GM21528 (cell line): ENCODE measurements around the gene TUBGCP2.
A peak's percentile ranks its signal among the peaks of the same experiment; 100 is the strongest.
"Not testable (repeated sequence)": the region's sequence is repeated elsewhere in the genome, so short reads cannot be mapped to it uniquely, and the experiment has no call there.

Experiments
- ATAC-seq: cut with Tn5 transposase; IDR thresholded peaks from one replicate; pipeline ENCODE4 v1.9.1; 2021; ENCODE audit warnings: mild to moderate bottlenecking, moderate library complexity; ENCODE audit not compliant: unreplicated experiment, low FRiP score

Gene TUBGCP2

DNA sequence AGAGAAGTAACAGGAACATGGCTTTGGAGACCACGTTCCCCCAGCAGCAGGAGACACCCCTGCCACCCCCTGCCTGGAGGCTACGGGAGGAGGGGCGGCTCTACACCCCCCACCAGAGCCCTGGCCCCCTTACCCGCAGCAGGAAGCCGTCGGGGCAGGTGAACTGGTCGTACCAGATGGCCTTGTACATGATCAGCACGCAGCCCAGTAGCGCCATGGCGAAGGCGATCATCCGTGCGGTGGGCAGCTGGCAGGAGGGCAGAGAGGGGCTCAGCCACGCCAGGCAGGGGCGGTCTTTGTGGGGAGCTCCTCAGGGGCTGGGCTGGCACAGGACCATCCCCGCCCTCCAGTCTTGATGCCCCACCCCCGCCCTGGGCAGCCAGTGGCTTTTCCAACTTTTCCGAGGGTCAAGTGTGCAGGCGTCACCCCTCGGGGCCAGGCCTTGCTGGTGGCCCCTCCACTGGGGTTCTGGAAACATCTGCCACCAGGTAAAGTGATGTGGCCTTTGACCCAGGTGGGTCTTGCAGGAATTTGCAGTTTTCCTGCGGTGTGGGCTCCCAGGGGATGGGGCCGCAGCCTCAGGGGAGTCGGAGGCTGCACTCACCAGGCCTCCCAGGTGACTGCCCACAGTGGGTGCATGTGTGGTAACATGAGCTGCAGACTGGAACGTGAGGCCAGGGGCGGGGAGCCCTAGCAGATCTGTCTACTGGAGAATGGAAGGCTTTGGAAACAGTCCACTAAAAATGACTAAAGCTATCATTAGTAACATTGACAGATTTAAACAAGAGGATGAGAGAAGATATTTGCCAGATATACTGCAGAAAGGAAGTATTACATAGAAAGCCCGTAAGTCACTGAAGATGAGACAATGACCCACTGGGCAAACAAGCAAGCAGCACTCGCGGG is 18.3 kb upstream of the TUBGCP2 start:
- ATAC-seq = no peak

DNA sequence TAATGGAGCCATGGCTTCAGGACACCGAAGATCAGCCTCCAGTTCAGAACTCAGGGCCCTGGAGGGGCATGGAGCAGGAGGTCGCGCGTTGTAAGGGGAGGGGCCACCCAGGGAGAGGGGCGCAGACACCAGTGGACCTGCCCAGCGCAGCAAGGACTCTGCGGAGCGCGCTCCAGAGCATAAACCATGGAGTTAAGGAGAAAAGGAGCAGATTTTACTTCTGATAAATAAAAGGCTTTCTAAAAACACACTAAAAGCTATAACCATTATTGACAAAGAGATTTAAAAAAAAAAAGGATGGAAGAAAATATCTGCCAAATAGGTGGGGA is 17.5 kb upstream of the TUBGCP2 start:
- ATAC-seq = no peak

DNA sequence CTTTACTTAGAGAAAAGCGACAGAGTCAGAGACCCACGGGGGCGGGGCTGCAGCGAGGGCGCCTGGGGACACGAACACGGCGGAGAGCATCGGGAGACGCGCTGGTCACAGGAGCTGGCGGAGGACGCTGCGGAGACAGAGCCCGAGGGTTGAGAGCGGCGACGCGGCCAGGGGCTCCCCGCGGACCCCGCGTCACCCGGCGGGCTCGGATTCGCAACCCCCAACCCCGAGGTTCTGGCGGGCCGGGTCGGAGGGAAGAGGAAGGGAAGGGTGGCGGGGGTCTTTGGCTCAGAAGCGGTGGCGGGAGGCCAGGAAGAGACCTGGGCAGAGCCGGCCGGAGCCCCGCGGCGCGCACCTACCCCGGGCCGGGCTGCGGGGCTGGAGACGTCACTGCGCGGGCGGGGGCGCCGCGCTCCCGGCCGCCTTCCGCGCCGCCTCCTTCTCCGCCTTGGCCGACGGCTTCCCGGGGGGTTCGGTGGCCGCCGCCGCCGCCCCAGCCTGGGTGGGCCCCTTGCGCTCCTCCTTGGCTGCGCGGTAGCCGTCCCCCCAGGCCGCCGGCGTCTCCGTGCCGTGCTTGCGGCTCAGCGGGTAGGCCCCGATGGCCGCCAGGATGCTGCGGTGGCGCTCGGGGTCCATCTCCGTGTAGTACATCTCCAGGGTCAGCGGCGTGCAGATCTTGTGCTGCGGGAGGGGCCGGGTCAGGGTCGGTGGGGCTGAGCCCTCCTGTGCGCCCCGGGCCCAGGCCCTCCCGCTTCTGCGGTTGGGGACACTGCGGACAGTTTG is 17.0 kb upstream of the TUBGCP2 start:
- no peak for ATAC-seq

DNA sequence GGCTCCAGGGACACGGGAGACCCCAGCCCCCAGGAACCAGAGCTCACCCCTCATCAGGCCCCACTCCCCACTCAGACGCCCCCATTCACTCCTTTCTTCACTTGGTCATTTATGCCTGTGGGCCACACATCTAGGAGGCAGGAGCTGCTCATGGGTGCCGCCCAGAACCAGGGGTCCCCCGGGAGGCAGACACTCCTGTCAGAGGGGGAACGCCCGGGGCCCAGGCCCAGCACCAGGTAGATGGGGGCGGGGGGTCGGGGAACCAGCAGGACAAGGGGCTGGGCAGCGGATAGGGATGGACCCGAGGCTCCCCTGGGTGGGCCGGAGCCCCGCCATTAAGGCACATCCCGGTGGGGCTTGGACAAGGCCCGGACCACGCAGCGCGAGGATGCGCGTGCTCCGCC is 16.2 kb upstream of the TUBGCP2 start:
- no peak for ATAC-seq

DNA sequence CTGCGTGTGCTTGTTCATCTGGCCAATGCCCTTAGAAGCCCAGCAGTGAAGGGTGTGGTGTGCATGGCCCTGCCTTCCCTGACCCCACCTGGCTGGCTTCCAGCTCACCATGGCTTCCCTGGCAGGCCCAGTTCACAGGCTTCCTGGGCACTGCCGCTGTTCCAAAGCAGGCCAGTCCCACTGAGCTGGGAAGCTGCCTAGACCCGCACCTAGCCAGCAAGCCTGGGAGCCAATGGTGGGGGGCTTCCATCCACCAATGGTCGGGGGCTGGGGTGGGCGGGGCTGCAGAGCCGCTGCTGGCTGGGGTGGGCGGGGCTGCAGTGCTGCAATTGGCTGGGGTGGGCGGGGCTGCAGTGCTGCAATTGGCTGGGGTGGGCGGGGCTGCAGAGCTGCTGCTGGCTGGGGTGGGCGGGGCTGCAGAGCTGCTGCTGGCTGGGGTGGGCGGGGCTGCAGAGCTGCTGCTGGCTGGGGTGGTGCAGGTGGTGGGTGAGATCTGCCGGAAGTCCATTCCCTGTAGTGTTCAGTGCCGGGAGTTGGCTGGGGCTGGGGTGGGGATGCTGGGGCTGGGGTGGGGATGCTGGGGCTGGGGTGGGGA is 15.6 kb upstream of the TUBGCP2 start:
- ATAC-seq = no peak

DNA sequence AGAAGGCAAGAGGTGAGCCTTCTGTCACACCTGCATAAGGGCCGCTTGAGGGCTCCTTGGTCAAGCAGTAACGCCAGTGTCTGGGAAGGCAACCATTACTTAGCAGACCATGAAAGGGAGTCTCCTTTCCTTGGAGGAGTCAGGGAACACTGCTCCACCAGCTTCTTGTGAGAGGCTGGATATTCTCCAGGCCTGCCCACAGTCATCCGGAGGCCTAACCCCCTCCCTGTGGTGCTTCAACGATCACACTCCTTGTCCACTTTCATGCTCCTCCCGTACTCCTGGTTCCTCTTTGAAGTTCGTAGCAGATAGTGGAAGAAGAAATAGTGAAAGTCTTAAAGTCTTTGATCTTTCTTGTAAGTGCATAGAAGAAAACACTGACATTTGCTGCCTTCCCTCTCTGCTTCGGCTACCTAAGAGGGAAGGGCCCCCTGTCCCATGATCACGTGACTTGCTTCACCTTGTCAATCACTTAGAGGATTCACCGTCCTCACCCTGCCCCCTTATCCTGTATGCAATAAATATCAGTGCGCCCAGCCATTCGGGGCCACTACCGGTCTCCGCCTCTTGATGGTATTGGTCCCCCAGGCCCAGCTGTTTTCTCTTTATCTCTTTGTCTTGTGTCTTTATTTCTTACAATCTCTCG is 13.5 kb upstream of the TUBGCP2 start:
- not testable (repeated sequence) for ATAC-seq

DNA sequence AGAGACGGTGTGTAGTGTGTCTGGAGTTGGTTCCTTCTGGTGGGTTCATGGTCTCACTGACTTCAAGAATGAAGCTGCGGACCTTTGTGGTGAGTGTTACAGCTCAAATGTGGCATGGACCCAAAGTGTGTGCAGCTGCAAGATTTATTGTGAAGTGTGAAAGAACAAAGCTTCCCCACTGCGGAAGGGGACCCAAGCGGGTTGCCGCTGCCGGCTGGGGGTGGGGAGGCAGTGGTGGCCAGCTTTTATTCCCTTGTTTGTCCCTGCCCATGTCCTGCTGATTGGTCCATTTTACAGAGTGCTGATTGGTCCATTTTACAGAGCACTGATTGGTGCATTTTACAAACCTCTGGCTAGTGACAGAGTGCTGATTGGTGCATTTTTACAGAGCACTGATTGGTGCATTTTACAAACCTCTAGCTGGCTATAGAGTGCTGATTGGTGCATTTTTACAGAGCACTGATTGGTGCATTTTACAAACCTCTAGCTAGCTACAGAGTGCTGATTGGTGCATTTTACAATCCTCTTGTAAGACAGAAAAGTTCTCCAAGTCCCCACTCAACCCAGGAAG is 12.3 kb upstream of the TUBGCP2 start:
- not testable (repeated sequence) for ATAC-seq

DNA sequence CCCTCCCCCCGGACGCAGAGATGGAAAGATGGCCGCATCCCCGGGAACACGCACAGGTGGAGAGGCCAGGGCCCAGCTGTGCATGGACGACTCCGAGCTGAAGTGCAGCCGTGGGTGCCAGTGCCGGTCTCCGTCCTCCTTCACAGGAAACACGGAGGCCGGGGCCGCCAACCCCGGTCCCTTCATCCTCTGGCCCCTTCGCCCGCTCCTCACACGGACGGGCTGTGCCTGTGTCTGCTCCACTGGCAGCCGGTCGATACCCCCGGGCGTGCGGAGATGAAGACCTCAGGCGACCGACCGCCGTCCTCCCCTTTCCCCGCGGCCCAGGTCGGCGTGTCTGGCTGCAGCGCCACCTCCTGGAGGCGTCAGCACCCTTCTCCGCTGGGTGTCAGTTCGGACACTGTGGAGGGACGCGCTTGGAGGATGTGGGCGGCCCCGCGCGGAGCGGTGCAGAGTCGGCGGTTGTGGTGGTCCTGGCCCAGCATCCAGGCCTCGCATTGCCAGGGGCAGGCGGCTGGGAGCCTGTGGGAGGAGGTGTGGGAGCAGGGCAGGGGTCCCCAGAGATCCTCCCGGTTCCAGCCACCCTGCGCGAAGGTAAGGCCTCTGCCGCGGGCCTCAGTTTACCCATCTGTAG is 9.9 kb upstream of the TUBGCP2 start:
- ATAC-seq = peak; percentile 54

DNA sequence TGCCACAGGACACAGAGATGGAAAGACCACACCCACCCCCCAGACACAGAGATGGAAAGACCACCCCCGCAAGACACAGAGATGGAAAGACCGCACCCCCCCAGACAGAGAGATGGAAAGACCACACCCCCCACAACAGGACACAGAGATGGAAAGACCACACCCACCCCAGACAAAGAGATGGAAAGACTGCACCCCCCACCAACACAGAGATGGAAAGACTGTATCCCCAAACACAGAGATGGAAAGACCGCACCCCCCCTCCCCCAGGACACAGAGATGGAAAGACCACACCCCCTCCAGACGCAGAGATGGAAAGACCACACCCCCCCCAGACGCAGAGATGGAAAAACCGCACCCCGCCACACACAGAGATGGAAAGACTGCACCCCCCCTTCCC is 8.1 kb upstream of the TUBGCP2 start:
- ATAC-seq = no peak

DNA sequence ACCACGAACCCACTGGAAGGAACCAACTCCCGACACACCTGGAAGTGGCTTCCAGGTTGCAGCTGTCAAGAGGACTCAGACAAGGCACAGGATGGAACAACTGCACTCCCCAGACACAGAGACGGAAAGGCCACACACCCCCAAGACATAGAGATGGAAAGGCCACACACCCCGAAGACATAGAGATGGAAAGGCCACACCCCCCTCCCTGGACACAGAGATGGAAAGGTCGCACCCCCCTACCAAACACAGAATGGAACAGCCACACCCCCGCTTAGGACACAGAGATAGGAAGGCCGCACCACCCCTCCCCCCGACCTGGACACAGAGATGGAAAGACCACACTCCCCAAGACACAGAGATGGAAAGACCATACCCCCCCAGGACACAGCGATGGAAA is 7.6 kb upstream of the TUBGCP2 start:
- no peak for ATAC-seq

DNA sequence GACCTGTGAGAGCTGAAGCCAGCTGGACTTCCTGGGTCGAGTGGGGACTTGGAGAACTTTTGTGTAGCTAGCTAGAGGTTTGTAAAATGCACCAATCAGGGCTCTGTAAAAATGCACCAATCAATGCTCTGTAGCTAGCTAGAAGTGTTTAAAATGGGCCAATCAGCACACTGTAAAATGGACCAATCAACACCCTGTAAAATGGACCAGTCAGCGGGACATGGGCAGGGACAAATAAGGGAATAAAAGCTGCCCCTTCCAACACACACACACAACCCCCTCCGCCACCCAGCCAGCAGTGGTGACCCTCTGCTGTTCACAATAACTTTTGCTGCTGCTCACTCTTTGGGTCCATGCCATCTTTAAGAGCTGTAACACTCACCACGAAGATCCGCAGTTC is 7.2 kb upstream of the TUBGCP2 start:
- ATAC-seq = no peak

DNA sequence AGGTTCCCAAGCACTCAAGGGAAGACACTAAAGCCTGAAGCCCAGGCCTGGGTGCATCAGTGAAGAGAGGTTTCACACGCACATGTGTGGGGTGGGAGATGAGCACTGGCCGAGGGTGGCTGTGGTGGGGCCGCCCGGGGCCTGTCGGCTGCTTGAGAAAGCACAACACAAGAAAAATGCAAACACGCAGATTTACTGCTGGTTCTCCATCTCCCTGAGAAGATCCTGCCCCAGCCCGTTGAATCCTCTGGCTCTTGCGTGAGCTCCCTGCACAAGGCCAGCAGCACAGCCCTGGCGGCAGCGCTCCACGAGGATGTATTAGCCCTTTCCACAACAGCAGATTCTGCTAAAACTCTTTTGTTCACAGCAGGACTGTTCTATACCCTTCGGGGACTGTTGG is 6.2 kb upstream of the TUBGCP2 start:
- ATAC-seq = no peak

DNA sequence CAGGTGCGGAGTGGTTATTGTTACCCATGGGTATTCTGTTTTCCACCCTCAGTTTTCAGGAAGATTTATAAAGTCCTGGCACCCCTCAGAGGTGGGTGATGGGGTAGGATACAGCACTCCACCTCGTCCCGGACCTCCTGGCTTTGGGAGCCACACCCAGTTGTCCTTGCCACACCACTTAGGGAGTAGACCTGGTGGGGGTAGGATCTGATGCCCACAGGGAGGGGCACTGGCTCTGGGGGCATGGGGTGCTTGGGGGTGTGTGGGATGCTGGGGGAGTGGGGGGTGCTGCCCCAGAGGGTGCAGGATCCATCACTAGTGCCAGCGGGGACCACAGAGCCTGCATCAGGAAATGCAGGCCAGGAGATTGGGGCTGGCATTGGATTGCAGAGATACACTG is 4.5 kb upstream of the TUBGCP2 start:
- no peak for ATAC-seq

DNA sequence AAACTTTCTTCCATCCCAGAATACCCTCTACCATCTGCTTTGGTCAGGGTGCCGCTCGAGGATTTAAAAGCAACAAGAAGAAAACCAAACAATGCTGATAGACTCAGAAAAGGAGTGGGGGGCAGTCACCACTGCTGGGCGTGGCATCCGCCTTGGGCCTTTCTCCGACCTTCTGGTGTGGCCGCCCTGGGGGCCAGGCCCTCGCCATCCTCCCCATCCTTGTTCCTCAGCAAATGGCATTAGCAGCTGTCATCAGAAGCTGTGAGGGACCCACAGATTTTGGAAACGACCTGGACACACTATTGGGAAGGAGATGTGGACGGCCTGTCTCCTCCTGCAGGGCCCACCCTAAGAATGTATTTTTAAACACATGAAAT is 4.1 kb upstream of the TUBGCP2 start:
- ATAC-seq = no peak

DNA sequence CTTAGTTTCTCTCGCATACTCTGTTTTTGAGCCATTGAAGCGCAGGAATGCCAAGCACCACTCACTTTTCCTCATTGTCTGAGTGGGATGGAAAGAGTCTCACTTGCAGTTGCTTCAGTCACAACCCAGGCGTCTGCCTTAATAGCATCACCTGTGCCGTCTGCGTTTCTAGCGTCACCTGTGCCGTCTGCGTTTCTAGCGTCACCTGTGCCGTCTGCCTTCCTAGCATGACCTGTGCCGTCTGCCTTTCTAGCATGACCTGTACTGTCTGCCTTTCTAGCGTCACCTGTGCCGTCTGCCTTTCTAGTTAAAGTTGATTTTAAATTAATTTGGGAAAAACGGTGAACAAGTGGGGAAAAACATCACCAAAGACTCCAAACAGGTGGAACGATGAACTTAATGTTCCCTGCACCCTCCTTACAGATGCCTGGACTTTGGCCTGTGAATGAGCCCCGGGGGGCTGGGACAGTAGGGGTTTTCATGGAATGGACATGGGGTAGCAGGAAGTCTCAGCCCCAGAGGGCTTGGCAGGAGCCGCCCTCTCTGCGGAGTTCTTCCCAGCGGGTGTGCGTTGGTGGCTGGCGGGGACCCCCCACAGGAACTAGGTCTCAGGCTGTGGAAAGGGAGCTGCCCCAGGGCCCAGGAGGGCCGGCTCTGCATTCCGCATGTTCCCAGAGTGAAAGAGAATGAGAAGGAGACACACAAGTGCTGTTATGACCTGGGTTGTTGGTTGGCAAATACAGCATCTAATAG is 3.5 kb upstream of the TUBGCP2 start:
- ATAC-seq = no peak

DNA sequence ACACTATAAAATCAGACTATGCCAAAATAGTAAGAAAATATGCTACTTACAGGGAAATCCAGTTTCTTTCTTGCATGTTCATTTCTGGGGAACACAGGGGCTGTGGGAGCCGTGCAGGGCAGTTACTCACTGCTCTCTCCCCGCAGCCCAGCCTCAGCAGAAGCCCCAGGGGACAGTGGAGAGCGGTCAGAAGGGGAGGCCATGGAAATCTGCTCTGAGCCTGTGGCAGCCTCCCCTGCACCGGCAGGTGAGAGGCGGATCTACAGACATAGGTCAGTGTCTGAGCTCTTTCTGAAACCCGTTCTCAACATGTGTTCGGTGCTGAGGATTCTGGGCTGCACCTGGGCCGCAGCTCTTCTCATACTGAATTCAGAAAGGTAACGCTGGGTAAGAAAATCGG is 2.9 kb upstream of the TUBGCP2 start:
- ATAC-seq = no peak

DNA sequence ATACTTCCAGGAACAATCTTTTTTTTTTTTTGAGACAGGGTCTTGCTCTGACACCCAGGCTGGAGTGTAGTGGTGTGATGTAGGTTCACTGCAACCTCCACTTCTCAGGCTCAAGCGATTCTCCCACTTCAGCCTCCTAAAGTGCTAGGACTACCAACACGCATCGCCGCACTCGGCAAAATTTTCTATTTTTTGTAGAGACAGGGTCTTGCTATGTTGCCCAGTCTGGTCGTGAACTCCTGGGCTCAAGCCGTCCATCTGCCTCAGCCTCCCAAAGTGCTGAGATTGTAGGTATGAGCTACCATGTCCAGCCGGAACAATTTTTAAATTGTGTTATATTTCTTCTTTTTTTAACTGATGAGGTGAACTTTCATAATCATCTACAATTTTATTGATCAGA is 2.1 kb upstream of the TUBGCP2 start:
- ATAC-seq = no peak

DNA sequence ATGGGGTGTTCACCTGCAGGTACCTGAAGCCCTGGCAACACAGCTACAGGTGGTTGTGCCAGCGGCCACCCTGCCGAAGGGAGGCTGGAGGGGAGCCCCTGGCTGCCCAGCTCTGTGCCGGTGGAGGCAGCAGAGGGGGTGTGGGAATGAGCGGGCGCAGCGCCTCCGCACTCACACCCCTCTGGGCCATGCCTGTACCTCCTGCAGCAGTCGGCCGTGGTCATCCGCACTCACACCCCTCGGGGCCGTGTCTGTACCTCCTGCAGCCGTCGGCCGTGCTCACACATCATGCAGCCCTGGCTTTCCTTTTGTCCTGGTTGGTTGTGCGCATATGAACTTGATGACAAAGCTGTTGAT is 1.7 kb upstream of the TUBGCP2 start:
- no peak for ATAC-seq

DNA sequence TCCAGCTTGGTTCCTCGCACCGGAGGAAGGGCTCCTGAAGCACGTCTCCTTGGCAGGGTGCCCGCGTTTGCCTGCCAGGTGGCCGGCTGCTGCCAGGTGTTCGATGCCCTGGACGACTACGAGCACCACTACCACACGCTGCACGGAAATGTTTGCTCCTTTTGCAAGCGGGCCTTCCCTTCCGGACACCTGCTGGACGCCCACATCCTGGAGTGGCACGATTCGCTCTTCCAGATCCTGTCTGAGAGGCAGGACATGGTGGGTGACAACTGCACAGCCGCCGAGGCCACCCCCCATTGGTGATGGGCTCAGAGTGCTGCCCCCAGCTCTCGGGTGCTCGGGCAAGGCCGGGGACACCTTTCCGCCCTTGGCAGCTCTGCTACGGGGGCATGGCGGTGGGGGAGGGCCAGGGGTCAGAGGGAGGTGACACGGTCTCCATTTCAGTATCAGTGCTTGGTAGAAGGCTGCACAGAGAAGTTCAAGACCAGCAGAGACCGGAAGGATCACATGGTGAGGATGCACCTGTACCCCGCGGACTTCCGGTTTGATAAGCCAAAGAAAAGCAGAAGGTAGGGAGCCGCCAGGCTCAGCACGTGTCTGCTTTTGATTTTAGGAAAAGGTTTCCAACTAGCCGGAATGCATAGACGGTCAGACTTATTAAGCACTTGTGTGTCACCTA is 1.2 kb upstream of the TUBGCP2 start:
- no peak for ATAC-seq
